NCI-H510A treated with DMSO at 0.1 percent for 48 hours (cell line): ENCODE results near the gene SMARCD1.

Experiments
- DNase-seq: peaks from one replicate; lab custom pipeline; 2025; lab: John Stamatoyannopoulos, UW

Gene SMARCD1

DNA sequence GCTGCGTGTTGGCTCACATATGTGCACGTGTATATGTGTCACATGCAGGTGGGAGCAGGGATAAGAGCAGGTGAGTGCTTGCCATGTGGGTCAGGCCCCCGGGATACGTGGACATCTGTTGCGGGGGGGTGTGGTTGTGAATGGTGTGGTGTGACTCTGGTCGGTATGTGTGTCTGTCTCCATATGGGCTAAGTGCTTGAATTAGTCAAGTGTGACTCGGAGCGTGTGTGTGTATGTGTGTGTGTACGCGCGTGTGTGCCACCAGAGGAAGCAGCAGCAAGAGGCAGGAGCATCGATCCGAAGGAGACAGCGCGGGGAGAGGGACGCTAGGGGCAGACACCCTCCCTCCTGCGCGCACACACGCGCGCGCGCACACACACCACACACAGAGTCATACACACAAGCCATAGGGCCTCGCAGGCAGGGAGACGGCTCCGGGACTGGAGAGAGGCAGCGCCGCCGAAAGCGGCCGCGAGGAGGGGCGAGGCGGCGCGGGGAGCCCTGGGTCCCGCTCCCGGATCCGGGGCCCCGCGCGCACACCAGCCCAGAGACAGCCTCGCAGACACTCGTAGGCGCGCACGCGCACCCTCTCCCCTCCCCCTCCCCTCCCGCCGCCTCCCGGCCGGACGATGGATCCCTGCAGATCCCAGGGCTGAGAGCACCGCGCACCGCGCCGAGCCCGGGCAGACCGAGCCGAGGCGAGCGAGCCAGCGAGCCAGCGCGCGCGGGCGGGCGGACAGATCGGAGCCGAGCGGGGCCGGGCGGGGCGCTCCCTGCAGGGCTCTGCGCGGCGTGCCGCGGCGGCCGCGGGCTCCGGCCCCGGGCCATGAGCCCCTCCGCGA is 27.9 kb upstream of the SMARCD1 start, which contains the start of gene ASIC1:
Gene ASIC1, plus strand, starts transcription at position 597 of the 842 bp plus-strand sequence. CDS start 1,171 bp downstream, outside the sequence.
- peak; percentile 38 for DNase-seq

- DNase-seq: no peak
These were observed 27.1 kb upstream of the SMARCD1 start for GRCh38 chr12:50057896-50058670.

DNA sequence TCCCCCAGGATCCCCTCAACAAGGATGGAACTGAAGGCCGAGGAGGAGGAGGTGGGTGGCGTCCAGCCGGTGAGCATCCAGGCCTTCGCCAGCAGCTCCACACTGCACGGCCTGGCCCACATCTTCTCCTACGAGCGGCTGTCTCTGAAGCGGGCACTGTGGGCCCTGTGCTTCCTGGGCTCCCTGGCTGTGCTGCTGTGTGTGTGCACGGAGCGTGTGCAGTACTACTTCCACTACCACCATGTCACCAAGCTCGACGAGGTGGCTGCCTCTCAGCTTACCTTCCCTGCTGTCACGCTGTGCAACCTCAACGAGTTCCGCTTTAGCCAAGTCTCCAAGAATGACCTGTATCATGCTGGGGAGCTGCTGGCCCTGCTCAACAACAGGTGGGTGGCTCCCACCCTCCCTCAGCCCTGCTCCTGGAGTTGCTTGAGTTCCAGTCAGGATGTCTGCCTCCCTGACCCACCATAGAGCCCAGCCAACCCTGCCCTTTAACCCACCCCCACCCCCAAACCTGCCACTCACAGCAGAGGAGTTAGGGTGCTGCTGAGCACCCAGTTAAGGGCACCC is 26.3 kb upstream of the SMARCD1 start:
- DNase-seq: no peak

- DNase-seq: no peak
These were observed 25.6 kb upstream of the SMARCD1 start for GRCh38 chr12:50059440-50060119.

GRCh38 chr12:50060120-50060468 is 25.0 kb upstream of the SMARCD1 start:
- DNase-seq: no peak

DNA sequence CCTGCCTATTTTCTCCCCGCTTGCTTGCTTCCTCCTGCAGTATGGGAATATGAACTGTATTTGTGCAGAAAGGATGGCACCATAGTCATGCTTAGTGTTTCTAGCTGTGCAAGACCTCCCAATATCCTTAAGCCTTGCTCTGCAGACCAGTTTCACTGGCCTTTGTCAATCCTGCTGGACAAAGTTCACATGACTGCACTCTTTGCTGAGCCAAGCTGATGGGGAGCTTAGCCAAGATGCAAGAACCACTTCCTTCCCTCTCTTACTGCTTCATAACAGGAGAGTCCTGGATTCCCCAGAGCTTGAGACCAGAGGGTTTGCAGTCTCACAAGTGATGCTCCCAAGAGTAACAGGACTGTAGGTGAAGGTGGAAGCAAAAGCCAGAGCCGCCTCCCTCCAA is 24.0 kb upstream of the SMARCD1 start:
- DNase-seq: no peak

- DNase-seq: no peak
These were observed 23.0 kb upstream of the SMARCD1 start for GRCh38 chr12:50061946-50062686.

- DNase-seq: no peak
These were observed 22.2 kb upstream of the SMARCD1 start for GRCh38 chr12:50062728-50063460.

GRCh38 chr12:50065726-50066310 is 19.3 kb upstream of the SMARCD1 start:
- DNase-seq: no peak

DNA sequence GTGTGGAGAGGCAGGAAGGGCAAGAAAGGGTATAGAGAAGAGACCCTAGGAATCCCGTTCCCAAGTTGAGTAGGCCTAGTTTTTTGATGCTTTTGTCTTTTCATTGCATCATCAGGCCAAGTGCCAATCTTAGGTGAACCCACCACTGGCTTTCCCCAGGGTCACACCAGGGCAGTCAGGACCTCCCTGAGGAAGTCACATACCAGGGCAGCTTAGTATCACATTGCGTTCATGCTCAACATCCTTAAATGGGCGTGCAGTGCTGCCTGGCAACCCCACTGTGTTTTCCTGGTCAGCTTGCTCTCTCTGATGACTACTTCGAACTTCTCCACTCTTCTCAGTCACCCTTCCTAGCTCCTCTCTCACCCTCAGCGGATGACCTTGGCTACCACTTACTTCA is 18.7 kb upstream of the SMARCD1 start:
- DNase-seq: no peak

DNA sequence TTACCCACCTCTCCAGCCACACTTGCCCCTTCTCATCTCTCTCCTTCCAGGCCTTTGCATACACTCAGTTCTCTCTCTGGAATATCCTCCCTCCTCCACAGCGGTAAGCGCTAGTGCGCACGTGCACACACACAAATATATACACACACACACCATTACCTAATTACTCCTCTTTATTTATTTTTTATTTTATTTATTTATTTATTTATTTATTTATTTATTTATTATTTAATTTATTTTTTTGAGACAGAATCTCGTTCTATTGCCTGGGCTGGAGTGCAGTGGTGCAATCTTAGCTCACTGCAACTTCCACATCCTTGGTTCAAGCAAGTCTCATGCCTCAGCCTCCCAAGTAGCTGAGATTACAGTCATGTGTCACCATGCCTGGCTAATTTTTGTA is 16.1 kb upstream of the SMARCD1 start:
- DNase-seq: no peak

DNA sequence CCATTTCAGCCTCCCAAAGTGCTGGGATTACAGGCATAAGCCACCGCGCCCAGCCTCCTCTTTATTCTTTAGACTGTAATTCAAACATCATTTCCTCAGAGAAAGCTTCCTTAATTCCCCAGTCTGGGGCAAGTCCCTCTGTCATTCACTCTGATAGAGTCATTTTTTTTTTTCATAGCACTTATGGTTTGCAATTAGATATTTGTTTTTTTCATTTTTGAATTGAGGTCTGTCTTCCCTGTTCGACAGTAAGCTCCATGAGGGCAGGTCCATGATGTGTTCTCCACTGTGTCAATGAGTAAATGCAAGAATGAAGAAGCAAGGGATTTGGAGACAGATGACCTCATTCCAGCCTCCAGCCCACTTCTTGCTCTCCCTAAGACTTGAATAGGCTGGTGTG is 15.6 kb upstream of the SMARCD1 start:
- DNase-seq: no peak

- peak; percentile 55 for DNase-seq
These were observed 14.7 kb upstream of the SMARCD1 start for GRCh38 chr12:50070314-50071060.

DNA sequence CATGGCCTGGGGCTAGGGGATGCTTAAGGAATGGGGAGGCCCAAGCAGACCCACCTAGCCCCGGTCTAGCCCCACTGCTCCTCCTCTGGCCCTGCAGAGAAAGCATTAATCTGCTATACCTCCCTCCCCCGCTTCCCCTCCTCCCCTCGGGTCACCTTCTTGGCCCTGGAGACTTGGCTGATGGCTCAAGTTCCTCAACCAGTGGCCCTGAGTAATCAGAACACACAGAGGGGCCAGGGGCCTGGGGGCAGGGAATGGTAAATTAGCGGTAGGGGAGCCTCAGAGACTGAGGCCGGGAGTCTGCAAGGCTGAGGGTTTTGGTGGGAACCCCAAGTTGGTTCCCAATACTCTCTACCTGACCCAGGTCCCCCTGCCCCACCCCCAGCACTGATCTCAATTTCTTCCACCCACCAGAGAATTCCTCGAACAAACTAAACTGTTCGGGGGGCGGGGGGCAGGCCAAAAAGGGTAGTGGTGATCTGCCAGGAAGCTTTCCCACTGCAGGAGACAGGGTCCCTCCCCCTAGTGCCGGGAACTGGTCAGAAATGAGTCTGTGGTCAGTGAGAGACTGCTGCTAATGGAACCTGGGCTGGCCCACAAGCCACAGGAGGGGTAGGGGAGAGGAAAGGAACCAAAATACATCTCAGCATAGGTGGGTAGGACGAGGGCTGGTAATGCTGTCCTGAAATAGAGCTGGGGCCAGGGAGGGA is 12.8 kb upstream of the SMARCD1 start:
- no peak for DNase-seq

DNA sequence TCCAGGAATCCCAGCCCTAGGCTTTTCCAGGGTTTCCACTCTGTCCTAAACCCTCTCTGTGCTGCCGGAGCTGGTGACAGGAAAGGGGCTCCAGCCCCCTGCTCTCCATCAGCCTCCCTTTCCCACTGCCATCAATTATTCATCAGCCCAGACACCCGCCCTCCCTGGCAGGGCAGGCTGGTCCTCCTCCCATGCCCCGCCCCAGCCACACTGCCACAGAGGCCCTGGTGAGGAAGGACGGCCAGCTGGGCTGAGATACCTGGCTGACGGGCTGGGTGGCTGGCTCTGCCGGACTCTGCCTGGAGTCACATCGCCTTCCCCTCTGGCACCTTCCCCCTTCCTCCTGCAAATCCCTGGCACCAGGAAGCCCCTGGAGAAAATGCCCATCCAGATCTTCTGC is 11.9 kb upstream of the SMARCD1 start:
- no peak for DNase-seq

DNA sequence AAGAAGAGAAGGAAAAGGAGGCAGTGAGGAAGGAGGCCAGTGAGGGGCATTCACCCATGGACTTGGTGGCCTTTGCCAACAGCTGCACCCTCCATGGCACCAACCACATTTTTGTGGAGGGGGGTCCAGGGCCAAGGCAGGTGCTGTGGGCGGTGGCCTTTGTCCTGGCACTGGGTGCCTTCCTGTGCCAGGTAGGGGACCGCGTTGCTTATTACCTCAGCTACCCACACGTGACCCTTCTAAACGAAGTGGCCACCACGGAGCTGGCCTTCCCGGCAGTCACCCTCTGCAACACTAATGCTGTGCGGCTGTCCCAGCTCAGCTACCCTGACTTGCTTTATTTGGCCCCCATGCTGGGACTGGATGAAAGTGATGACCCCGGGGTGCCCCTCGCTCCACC is 11.4 kb upstream of the SMARCD1 start:
- DNase-seq: no peak

DNA sequence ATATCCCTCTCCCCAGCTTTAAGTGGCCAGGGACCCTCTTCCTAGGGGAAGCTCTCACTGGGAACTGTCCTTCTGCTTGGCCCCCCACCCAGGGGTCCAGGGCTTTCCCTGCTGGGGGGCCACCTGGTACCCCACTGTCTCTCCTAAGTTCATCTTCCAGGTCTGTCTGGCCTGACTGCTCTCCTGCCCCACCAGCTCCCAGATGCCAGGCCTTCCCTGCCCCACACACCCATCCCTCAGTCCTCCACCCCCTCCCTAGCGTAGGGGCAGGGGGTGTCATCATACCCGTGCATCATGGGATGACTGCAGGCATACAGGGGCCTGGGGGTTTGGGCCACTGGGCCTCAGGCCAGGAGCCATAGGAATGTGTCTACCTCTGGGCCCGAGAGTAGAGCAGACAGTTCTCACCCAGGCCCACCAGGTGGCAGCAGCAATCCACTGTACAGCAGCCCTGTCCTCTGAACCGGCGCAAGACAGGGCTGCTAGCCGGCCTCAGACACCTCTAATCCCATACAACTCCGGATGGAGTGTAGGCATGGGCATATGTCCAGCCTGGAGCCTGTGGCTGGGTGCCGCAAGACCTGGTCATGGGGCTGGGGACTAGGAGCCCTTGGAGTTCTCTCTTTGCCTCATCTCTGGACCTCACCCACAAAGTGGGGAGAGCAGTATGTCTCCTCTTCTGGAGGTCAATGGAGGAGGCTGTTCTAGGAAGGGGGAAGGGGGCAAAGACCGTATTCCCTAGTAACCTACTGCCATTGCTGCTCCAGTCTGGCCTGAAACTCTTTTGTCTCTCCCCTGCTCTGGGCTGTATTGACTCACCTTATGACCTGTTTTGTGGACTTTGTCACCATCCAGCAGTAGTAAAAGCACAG is 10.0 kb upstream of the SMARCD1 start:
- DNase-seq: peak; percentile 83

GRCh38 chr12:50075808-50076170 is 9.4 kb upstream of the SMARCD1 start:
- no peak for DNase-seq
